CD4-positive, alpha-beta T cell treated with Interferon gamma for 1 hour (primary cell): ENCODE results near the gene GRIA2.

Source experiments
- DNase-seq: peaks from one replicate; pipeline ENCODE4 v3.0.0-alpha.2; 2020

GRIA2 gene

DNA sequence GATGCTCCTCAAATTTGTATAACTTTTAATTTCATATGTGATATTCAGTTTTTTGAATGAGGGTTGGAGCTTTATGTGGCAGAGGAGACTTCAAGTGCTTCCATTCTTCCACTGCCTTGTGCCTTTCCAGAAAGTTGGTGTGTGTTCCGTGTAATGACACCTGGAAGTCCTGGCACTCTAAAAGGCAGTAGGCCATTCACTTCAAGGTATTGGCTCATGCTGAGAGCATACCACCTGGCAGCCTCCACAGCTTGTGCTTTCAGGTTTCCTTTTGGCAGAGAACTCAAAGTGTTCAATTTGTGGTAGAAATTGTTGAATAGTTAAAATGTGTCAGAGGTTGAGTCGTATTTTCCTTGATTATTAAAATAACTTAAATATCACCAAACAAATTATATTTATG lies 49.6 kb downstream of the GRIA2 start:
- no peak for DNase-seq

DNA sequence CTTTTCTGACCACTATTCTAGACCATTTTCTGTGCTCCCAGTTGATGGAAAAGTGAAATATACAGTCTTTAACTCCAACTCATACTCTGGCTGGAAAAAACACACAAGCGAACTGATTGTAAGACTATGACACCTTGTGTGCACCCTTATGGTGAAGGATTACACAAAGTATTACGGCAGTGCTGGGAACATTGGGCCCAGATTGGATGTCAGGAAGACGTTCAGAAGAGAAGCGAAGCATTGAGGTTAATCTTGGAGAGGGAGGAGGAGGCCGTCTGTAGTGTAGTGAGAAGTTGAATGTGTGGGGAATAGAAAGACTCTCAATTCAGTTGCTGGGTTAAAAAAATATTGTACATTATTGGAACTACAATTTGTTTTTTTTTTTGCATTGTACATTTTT lies 50.0 kb downstream of the GRIA2 start:
- DNase-seq: no peak

DNA sequence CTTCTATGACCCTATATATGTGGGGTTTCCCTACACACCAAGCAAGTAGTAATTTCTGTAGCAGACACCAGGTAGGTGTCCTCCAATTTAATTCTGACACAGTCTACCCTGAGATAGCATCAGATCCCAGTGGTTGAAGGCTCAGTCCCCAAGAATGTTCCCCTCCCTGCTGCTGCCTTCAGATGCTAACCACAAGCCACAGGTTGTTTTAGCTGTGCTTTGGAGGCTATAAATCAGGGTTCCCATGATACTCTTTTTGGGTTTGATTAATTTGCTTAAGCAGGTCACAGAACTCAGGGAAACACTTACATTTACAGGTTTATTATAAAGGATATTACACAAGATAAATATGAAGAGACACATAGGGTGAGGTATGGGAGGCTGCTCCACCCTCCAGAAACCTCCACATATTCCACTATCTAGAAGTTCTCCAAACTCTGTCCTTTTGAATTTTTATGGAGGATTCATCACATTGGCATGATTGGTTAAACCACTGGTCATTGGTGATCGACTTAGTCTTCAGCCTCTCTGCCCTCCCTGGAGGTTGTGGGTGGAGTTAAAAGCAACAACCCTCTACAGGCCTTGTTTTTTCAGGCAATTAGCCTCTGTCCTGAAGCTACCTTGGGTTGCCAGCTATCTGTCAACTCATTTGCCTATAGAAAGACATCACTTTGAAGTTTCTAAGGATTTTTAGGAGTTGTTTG lies 50.8 kb downstream of the GRIA2 start:
- DNase-seq: no peak

- DNase-seq: no peak
Observed at GRCh38 chr4:157280673-157281072, 60.1 kb downstream of the GRIA2 start.

DNA sequence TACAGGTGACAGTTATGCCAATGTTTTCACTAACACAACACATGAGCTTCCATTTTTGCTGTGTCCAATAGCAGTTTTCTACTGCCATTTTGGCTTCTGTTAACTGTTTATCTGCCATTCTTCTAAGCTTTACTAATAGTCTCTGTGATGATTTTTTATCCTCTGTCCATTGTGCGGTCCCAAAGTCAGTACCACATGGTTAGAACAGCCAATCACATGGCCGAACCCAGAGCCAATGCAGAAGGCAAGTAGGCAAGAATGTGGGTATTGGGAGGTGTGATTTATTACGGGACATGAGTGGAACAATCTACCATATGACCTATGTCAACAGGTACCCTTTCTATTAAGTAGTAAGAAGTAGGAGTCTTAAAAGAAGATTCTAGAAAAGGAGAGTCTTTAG lies 61.5 kb downstream of the GRIA2 start:
- no peak for DNase-seq

DNA sequence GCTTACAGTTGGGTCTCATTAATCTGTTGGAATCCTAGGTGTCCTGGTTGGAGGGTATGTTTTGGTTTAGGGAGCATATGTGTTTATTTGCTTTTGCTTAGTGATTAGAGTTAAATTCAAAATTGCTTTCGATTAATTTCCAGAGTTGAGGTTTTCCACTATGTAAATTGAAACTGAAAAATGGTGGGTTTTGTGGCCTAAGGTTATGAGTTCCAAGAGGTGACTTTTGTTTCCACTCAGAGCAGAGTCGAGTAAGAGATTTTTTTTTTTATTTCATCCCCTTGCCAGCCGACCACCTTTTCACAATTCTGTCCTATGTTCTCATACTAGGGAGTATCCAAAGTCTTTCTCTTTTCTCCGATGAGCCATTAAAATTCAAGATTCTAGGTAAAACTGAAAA lies 66.9 kb downstream of the GRIA2 start:
- DNase-seq: no peak

DNA sequence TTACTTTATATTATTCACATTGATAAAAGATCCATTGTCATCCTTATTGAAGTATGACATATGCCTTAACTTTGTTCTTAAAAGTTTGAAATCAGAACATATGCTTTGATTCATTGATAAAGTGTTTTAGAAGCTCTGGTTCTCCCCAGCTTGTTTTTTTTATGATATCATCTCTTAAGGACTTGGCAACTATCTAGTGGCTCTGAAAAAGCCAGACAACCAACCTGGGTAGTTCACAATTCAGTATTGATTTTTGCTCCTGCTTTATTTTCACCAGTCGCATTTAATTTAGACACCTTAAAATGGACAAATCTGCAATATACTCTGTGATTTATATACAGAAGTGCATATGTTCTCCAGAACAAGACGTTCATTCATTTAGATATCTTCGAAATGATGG lies 70.1 kb downstream of the GRIA2 start:
- no peak for DNase-seq

GRCh38 chr4:157291071-157291470 lies 70.5 kb downstream of the GRIA2 start:
- no peak for DNase-seq

DNA sequence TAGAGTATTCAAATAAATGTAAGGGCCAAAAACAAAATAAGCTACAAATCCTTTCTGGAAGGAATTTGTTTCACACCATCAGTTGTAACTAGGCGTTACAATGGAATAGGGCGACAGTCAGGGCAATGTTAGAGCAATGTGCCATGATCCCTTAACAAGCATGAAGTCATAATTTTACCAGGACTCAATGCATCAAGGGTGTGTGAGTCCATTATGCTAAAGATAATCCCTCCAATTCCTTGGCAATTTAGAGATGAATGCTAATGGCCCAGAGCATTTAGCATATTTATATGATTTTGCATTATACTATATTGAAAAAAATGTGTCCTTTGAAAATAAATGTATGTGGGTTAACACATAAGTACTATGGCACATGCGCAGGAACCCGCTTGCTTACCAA lies 73.1 kb downstream of the GRIA2 start:
- no peak for DNase-seq

- DNase-seq: no peak
Observed at GRCh38 chr4:157294575-157294974, 74.0 kb downstream of the GRIA2 start.

DNA sequence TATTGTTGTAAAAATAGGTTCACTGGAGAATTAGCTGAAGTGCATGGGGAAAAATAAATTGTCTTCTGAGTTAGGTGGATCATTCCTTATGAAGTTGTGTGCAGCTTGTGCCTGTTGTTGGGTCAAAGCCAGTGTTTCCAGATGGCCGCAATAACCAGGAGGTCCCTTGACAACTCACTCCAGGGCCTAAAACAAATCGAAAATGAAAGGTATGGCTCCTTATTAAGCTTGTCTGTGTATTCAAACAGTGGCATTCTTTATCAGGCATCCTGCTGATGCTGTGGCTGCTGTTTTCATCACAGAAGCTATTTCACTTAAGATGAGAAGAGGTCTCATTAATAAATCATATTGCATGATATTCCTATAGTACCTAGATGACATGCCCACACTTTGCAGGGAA lies 80.2 kb downstream of the GRIA2 start:
- DNase-seq: no peak

- no peak for DNase-seq
Observed at GRCh38 chr4:157303471-157303960, 83.0 kb downstream of the GRIA2 start.

DNA sequence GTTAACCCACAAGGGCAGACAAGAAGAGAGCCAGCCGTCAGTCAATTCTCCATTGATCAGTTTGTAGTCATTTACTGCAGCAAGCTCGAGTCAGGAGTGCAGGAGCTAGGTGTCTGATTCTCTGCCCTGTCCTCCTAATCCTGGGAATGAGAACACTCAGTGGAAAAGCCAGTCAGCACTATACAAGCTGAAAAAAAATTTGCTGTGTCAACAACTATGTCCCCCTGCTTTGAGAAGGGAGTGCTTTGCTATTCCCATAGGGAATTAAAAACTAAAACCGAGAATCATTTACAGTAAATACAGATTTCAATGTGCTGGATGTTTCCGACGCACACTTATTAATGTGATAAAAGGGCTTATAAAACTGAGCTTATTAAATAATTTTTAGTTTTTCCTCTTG lies 84.2 kb downstream of the GRIA2 start:
- DNase-seq: no peak

DNA sequence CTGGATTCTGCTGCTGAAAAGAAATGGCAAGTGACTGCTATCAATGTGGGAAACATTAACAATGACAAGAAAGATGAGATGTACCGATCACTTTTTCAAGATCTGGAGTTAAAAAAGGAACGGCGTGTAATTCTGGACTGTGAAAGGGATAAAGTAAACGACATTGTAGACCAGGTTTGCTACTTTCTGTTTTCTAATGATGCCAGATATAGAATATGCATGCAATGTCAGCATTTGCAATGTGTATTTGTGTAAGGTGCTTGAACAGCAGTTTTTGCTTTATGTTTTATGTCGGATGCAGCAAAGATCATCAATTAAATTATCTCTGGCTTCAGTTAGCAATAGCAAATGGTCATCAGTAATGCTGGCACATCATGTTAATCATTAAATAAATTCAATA lies 92.2 kb downstream of the GRIA2 start:
- DNase-seq: no peak

- DNase-seq: no peak
Observed at GRCh38 chr4:157314906-157315305, 94.4 kb downstream of the GRIA2 start.

DNA sequence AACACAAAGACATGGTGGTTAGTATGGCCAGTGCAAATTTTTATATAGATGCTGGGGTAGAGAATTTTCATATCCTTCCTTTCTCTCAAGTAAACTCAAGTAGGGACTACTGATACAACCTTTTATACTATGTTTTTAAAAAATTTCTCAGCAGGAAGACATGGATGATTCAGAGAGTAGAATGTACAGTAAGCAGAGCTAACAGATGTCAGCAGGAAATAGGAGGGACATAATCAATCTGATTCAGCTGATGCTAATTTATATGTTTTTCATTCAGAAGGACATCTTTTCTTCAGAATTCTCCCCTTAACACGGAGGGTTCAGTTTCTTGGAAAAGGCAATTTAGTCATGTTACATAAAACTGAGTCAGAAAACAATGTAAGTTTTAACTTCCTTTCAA lies 95.4 kb downstream of the GRIA2 start:
- no peak for DNase-seq

DNA sequence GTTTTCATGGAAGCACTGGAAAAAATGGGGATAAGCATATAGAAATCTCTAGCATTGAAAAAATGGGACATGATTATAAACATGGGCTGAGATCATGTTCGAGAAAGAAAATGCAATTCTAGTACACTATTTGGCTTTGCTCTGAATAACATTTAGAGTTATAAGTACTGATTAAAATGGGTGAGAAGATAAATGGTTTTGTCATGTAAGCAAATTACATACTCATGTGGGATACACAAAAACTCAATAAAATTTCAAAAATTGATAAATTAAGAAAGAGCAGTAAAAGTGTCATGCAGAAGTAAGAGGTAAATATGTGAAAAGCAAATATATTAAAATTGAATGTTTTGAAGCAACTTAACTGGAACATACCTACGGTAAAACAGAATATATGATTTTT lies 99.6 kb downstream of the GRIA2 start:
- no peak for DNase-seq

DNA sequence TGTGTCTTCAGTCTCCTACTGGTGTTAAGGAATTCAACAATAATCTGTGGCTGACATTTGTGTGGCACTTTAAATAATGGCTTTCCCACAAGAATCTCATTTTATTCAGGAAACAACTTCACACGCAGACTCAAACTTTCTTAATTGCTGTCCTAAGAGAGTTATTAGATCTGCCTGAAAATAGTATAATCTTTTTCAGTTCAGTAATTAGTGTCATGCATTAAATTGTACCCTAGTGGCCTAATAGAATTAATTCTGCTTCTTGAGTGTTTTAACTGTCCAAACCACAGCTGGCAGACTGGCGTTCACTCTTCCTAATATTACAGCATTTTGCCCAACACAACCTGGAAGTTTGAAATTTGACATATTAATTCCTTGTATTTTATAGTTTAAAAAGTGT lies 107.1 kb downstream of the GRIA2 start:
- no peak for DNase-seq

GRCh38 chr4:157357887-157358286 lies 137.4 kb downstream of the GRIA2 start:
- DNase-seq: no peak

- DNase-seq: no peak
Observed at GRCh38 chr4:157358439-157358838, 137.9 kb downstream of the GRIA2 start.

DNA sequence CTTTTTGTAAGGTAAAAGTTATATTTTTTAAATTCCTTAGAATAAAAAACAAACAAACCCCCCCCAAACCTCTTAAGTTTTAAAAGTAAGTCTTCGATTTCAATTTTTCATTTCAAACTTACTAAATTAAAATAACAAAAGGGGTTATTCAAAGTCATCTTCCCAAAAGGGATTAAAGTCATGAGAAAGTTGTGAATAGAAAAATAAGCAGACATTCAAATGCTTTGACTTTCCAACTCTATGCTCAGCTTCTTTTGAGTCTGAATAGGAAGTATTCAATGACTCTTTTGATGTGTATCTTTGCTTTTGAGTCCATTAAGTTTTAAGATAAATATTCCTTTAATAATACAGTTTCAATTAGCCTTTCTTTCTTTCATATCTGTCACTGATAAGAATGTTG lies 138.3 kb downstream of the GRIA2 start:
- DNase-seq: no peak

GRCh38 chr4:157363360-157363759 lies 142.8 kb downstream of the GRIA2 start:
- DNase-seq: no peak

GRCh38 chr4:157372154-157372553 lies 151.6 kb downstream of the GRIA2 start:
- no peak for DNase-seq

DNA sequence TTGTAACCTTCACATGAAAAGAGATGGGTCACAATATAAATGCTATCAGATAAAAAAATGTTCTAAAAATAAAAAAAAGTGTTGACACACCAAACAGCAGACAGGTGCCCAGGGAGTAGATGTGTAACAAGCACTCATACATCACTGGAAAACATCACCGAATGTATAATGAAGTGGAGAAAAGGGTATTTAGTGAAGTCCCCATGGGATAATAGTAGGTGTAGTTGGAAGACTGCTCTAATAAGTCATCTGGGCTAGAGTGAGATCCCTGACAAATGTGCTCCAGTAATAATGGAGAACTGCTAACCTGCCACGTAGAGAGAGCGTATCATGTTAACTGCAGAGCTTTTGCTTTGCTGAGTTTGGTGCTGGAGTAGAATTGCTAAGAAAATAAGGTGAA lies 152.0 kb downstream of the GRIA2 start:
- no peak for DNase-seq

- DNase-seq: no peak
Observed at GRCh38 chr4:157389741-157390140, 169.2 kb downstream of the GRIA2 start.
